Measurements from ENCODE around the gene KMT2A.

The KMT2A gene

GRCh38 chr11:118530683-118531596, 94.6 kb downstream of the KMT2A start, which contains the start of gene TMEM25:
TSS of gene TMEM25 (plus strand) at chr11:118531192. CDS start at chr11:118531802, 610 bp downstream.
- DNase-seq (ENCODE audit: extremely low read depth, low read depth) = no peak
- TF ChIP-seq CTCF (IDR thresholded peaks at IDR 0.05; ENCODE audit: low read depth, low read length) = no peak

- no peak for DNase-seq (ENCODE audit: extremely low read depth, low read depth)
- TF ChIP-seq CTCF (IDR thresholded peaks at IDR 0.05; ENCODE audit: low read depth, low read length) = no peak
These were observed 95.3 kb downstream of the KMT2A start for GRCh38 chr11:118531597-118532084.

- TF ChIP-seq CTCF (IDR thresholded peaks at IDR 0.05; ENCODE audit: low read depth, low read length) = no peak
- DNase-seq (ENCODE audit: extremely low read depth, low read depth) = no peak
These were observed 95.8 kb downstream of the KMT2A start for GRCh38 chr11:118532091-118532490.

GRCh38 chr11:118532852-118533768, 96.8 kb downstream of the KMT2A start:
- DNase-seq (ENCODE audit: extremely low read depth, low read depth) = no peak
- no peak for TF ChIP-seq CTCF (IDR thresholded peaks at IDR 0.05; ENCODE audit: low read depth, low read length)

GRCh38 chr11:118533769-118534729, 97.8 kb downstream of the KMT2A start:
- no peak for DNase-seq (ENCODE audit: extremely low read depth, low read depth)
- no peak for TF ChIP-seq CTCF (IDR thresholded peaks at IDR 0.05; ENCODE audit: low read depth, low read length)

GRCh38 chr11:118535261-118535660, 99.0 kb downstream of the KMT2A start:
- DNase-seq (ENCODE audit: extremely low read depth, low read depth) = no peak
- TF ChIP-seq CTCF (IDR thresholded peaks at IDR 0.05; ENCODE audit: low read depth, low read length) = no peak

Data from AG09319 (cell line).